A673 (cell line): ENCODE results near the gene ANXA5. TPM values are rescaled to one million over a fixed set of nuclear protein-coding genes. Genes with fewer than 3 reads are reported as not detected.

Experiments used
- BruUV-seq: library from RNA; stranded (reverse); fragments of 400-500 nt; replicated peaks from 2 replicates; lab custom pipeline; 2021; lab: Mats Ljungman, UMichigan
- CTCF ChIA-PET: fragments of 300-600 bp; sonication (Branson Sonifier 250); formaldehyde crosslinking; loops from one replicate; lab custom pipeline; 2022; ENCODE audit warnings: antibody characterized with exemption; lab: Charles Lee
- POLR2A ChIA-PET: fragments of 300-600 bp; sonication (Branson Sonifier 250); formaldehyde crosslinking; loops from one replicate; lab custom pipeline; 2022; ENCODE audit warnings: antibody characterized with exemption; ENCODE audit not compliant: low non-redundant PET; lab: Charles Lee
- DNase-seq: peaks from one replicate; pipeline ENCODE4 v3.0.0-alpha.2; 2015; ENCODE audit warnings: low spot score
- H3K27ac ChIP-seq: fragments of 200-600 bp; sonication (generic); 2 replicates; pipeline ENCODE4 v1.5.1; 2016; ENCODE audit warnings: mixed run types, low read depth, mild to moderate bottlenecking, mixed read lengths, antibody characterized with exemption, low read length; ENCODE audit not compliant: poor library complexity, severe bottlenecking
- H3K27me3 ChIP-seq: fragments of 200-600 bp; sonication (generic); replicated peaks from 2 replicates; pipeline ENCODE4 v1.6.1; 2017; ENCODE audit warnings: mixed run types, low read depth, mild to moderate bottlenecking, mixed read lengths, antibody characterized with exemption, low read length; ENCODE audit not compliant: insufficient read depth, poor library complexity
- H3K36me3 ChIP-seq: fragments of 200-600 bp; sonication (generic); 2 replicates; pipeline ENCODE4 v1.6.1; 2016; ENCODE audit warnings: mixed run types, mild to moderate bottlenecking, mixed read lengths, antibody characterized with exemption, low read length; ENCODE audit not compliant: insufficient read depth, poor library complexity, severe bottlenecking
- H3K4me1 ChIP-seq: fragments of 200-600 bp; sonication (generic); 2 replicates; pipeline ENCODE4 v1.6.1; 2017; ENCODE audit warnings: mixed run types, mild to moderate bottlenecking, mixed read lengths, antibody characterized with exemption, low read length; ENCODE audit not compliant: insufficient read depth, poor library complexity, severe bottlenecking
- H3K4me3 ChIP-seq: fragments of 200-600 bp; sonication (generic); 2 replicates; pipeline ENCODE4 v1.5.1; 2016; ENCODE audit warnings: low read depth, mixed run types, mild to moderate bottlenecking, mixed read lengths, low read length; ENCODE audit not compliant: poor library complexity, severe bottlenecking
- H3K9me3 ChIP-seq: fragments of 200-600 bp; sonication (generic); 2 replicates; pipeline ENCODE4 v1.6.1; 2016; ENCODE audit warnings: mixed run types, low read depth, mild to moderate bottlenecking, mixed read lengths, antibody characterized with exemption, low read length; ENCODE audit not compliant: poor library complexity, severe bottlenecking
- CTCF ChIP-seq: fragments of 300-800, 200-600 bp; sonication (generic); conservative IDR thresholded peaks from 2 replicates; pipeline ENCODE4 v1.5.1; 2017; ENCODE audit warnings: low read depth, mild to moderate bottlenecking, antibody characterized with exemption, low read length, moderate library complexity, mixed read lengths
- EZH2 ChIP-seq: fragments of 200-600 bp; sonication (generic); IDR thresholded peaks from 2 replicates; pipeline ENCODE4 v1.6.1; 2017; ENCODE audit warnings: borderline replicate concordance, low read depth, mild to moderate bottlenecking, mixed read lengths, antibody characterized with exemption, low read length; ENCODE audit not compliant: poor library complexity, severe bottlenecking
- intact Hi-C: fragments of 100-400 bp; cut with micrococcal nuclease; formaldehyde crosslinking; loops from one replicate; pipeline ENCODE4 v1.10.0; 2022; ENCODE audit not compliant: unreplicated experiment
- total RNA-seq: library from RNA; stranded (reverse); gene quantifications from 2 replicates; pipeline ENCODE4 v1.2.3, GENCODE V29; 2021

ANXA5 gene
- total RNA-seq, 1 experiment from 2014 or later = 389 TPM

DNA sequence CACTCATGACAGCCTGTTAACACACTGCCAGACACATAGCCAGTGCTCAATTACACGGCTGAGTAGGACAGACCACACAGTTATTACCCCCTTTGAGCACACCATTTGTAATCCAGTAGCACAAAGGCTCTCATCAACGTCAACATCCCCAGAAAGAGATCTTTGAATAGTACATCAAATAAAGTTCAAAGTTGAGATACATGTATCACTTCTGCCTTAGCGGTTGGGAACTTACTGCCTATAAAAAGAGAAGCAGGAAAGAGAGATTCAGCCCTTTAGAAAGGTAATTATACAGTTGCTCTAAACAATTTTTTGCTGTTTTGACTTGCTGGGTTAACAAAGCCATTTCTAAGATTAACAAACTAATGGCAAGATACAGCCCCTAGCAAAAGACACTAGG, 16.2 kb downstream of the ANXA5 start:
- POLR2A ChIA-PET = no interaction called here
- Histone ChIP-seq H3K27ac (no peak overlapping the region), H3K27me3 (no peaks in the 10 kb centered on the region), H3K36me3 (peaks cover 83% of the 10 kb centered on the region), H3K4me1 (no peaks in the 10 kb centered on the region), H3K4me3 (no peak overlapping the region), H3K9me3 (no peaks in the 10 kb centered on the region)
- CTCF ChIA-PET = no interaction called here
- no TSS peak for BruUV-seq
- no peak for DNase-seq
- TF ChIP-seq CTCF = no peak
- no peak for TF ChIP-seq EZH2
- intact Hi-C loops = no loop called here

DNA sequence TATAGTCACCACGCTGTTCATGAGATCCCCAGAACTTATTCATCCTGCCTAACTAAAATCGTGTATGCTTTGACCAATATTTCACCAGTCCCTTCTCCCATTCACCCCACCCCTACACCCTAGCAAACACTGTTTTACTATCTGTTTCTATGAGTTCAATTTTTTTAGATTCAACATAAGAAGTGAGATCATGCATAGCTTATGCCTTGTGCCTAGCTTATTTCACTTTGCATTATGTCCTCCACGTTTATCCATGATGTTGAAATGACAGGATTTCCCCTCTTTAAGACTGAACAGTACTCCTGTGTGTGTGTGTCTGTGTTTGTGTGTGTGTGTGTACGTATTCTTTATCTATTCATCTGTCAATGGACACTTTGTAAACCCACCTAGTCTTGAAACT, 16.8 kb downstream of the ANXA5 start:
- Histone ChIP-seq H3K4me3 (no peak overlapping the region), H3K4me1 (no peaks in the 10 kb centered on the region), H3K27me3 (no peaks in the 10 kb centered on the region), H3K27ac (no peak overlapping the region), H3K9me3 (no peaks in the 10 kb centered on the region), H3K36me3 (peaks cover 82% of the 10 kb centered on the region)
- DNase-seq = no peak
- TSS peak; percentile 5 for BruUV-seq
- CTCF ChIA-PET = no interaction called here
- POLR2A ChIA-PET = no interaction called here
- intact Hi-C loops = no loop called here
- no peak for TF ChIP-seq EZH2
- TF ChIP-seq CTCF = no peak

- BruUV-seq = no TSS peak
- Histone ChIP-seq H3K4me3 (no peak overlapping the region), H3K27ac (no peak overlapping the region), H3K9me3 (no peaks in the 10 kb centered on the region), H3K4me1 (no peaks in the 10 kb centered on the region), H3K36me3 (peaks cover 79% of the 10 kb centered on the region), H3K27me3 (no peaks in the 10 kb centered on the region)
- CTCF ChIA-PET = no interaction called here
- POLR2A ChIA-PET = no interaction called here
- TF ChIP-seq EZH2 = no peak
- no peak for TF ChIP-seq CTCF
- intact Hi-C loops = no loop called here
- no peak for DNase-seq
These were observed 17.5 kb downstream of the ANXA5 start for GRCh38 chr4:121679267-121679666.
